PC-3 (cell line): Measurements from ENCODE around the gene CATSPERZ. TPM values are rescaled to one million over a fixed set of nuclear protein-coding genes. Genes with fewer than 3 reads are reported as not detected.
A peak's percentile ranks its signal among the peaks of the same experiment; 100 is the strongest.

ENCODE experiments used
- ATAC-seq: fragments of 200-7000 bp; cut with Tn5 transposase; 2 replicates; pipeline ENCODE4 v1.9.1; 2020; ENCODE audit warnings: mild to moderate bottlenecking, moderate library complexity
- BruUV-seq: library from RNA; stranded (reverse); fragments of 400-500 nt; replicated peaks from 2 replicates; lab custom pipeline; 2021; lab: Mats Ljungman, UMichigan
- CTCF ChIA-PET: fragments of 300-600 bp; sonication (Branson Sonifier 250); formaldehyde crosslinking; loops from one replicate; lab custom pipeline; 2022; ENCODE audit warnings: antibody characterized with exemption; lab: Charles Lee
- POLR2A ChIA-PET: fragments of 300-600 bp; sonication (Branson Sonifier 250); formaldehyde crosslinking; loops from one replicate; lab custom pipeline; 2022; ENCODE audit warnings: antibody characterized with exemption; ENCODE audit not compliant: unreplicated experiment; lab: Charles Lee
- DNase-seq: peaks from one replicate; pipeline ENCODE4 v3.0.0-alpha.2; 2015
- H2AFZ ChIP-seq: fragments of 300-600 bp; sonication (generic); 2 replicates; pipeline ENCODE4 v1.6.0; 2016; ENCODE audit warnings: antibody characterized with exemption, low read length
- H3F3A ChIP-seq: fragments of 300-600 bp; sonication (generic); one replicate; pipeline ENCODE4 v1.6.0; 2017; ENCODE audit warnings: antibody characterized with exemption, low read length, control low read depth, mild to moderate bottlenecking; ENCODE audit not compliant: unreplicated experiment
- H3K27ac ChIP-seq: fragments of 300-600 bp; sonication (generic); 2 replicates; pipeline ENCODE4 v1.5.1; 2016; ENCODE audit warnings: mild to moderate bottlenecking, low read length
- H3K27me3 ChIP-seq: fragments of 300-600 bp; sonication (generic); 2 replicates; pipeline ENCODE4 v1.6.1; 2016; ENCODE audit warnings: low read length, mixed read lengths
- H3K36me3 ChIP-seq: fragments of 300-600 bp; sonication (generic); 2 replicates; pipeline ENCODE4 v1.6.1; 2016; ENCODE audit warnings: low read depth, mixed run types, low read length, mixed read lengths
- H3K4me1 ChIP-seq: fragments of 300-600 bp; sonication (generic); 2 replicates; pipeline ENCODE4 v1.5.1; 2016; ENCODE audit warnings: low read length; ENCODE audit not compliant: insufficient read depth
- H3K4me2 ChIP-seq: fragments of 300-600 bp; sonication (generic); 2 replicates; pipeline ENCODE4 v1.6.0; 2016; ENCODE audit warnings: low read length
- H3K4me3 ChIP-seq: fragments of 300-600 bp; sonication (generic); 2 replicates; pipeline ENCODE4 v1.5.1; 2016; ENCODE audit warnings: mild to moderate bottlenecking, low read length, mixed read lengths
- H3K79me2 ChIP-seq: fragments of 300-600 bp; sonication (generic); 2 replicates; pipeline ENCODE4 v1.6.1; 2017; ENCODE audit warnings: low read length, mixed read lengths
- H3K9ac ChIP-seq: fragments of 300-600 bp; sonication (generic); 2 replicates; pipeline ENCODE4 v1.6.0; 2016; ENCODE audit warnings: mild to moderate bottlenecking, low read length
- H3K9me2 ChIP-seq: fragments of 300-600 bp; sonication (generic); replicated peaks from 2 replicates; pipeline ENCODE4 v1.6.1; 2016; ENCODE audit warnings: mixed run types, low read length, mixed read lengths
- H3K9me3 ChIP-seq: fragments of 300-600 bp; sonication (generic); 2 replicates; pipeline ENCODE4 v1.6.1; 2016; ENCODE audit warnings: low read length, mixed read lengths
- H4K20me1 ChIP-seq: fragments of 300-600 bp; sonication (generic); 2 replicates; pipeline ENCODE4 v1.6.1; 2016; ENCODE audit warnings: low read length, mixed read lengths
- CTCF ChIP-seq: fragments of 300-600 bp; sonication (generic); conservative IDR thresholded peaks from 2 replicates; pipeline ENCODE4 v1.5.1; 2017; ENCODE audit warnings: antibody characterized with exemption, low read depth, mild to moderate bottlenecking, low read length
- EZH2 ChIP-seq: fragments of 300-600 bp; sonication (generic); IDR thresholded peaks from one replicate; pipeline ENCODE4 v1.6.1; 2017; ENCODE audit warnings: antibody characterized with exemption, mild to moderate bottlenecking, low read length; ENCODE audit not compliant: unreplicated experiment
- EZH2phosphoT487 ChIP-seq: fragments of 300-600 bp; sonication (generic); IDR thresholded peaks from 2 replicates; pipeline ENCODE4 v1.6.1; 2018; ENCODE audit warnings: mild to moderate bottlenecking, antibody characterized with exemption, low read length, borderline replicate concordance
- intact Hi-C: fragments of 100-400 bp; cut with micrococcal nuclease; formaldehyde crosslinking; loops from 2 replicates; pipeline ENCODE4 v1.9.0; 2023
- total RNA-seq: library from RNA; depleted of rRNA; stranded (reverse); fragments of >200 nt; gene quantifications from 2 replicates; pipeline ENCODE4 v1.2.3, GENCODE V29; 2014

The CATSPERZ gene
- total RNA-seq, 1 experiment from 2014 or later: 9.2 TPM

- TF ChIP-seq EZH2phosphoT487: no peak
- TF ChIP-seq CTCF: no peak
- no peak for TF ChIP-seq EZH2
- Histone ChIP-seq H3K27me3 (peaks cover 18% of the 10 kb centered on the region), H3F3A (no peaks in the 10 kb centered on the region), H3K4me1 (peaks cover 35% of the 10 kb centered on the region), H2AFZ (no peak overlapping the region), H3K4me3 (peak overlapping the region; percentile 74), H3K4me2 (peak overlapping the region; percentile 92), H3K9me2 (no peaks in the 10 kb centered on the region), H3K79me2 (peaks cover 26% of the 10 kb centered on the region), H3K36me3 (no peaks in the 10 kb centered on the region), H4K20me1 (no peaks in the 10 kb centered on the region), H3K9me3 (no peaks in the 10 kb centered on the region), H3K27ac (peak overlapping the region; percentile 85; the same call in 1 of the 2 replicates), H3K9ac (no peak overlapping the region)
- ChIA-PET CTCF (interaction anchor here (0.6 to 2.0 kb wide), 8 partner anchors 28 to 1419 kb away, joined by 3 to 20 read pairs (median 6); no protein-coding TSS in a partner anchor), POLR2A (no interaction called here)
- BruUV-seq: no TSS peak
- ATAC-seq (no peak), DNase-seq (no peak)
- intact Hi-C loops: loop anchor here (2.0 kb wide), 3 partner anchors 33 to 99 kb away; partner anchors contain the start of gene FKBP2
Measured at GRCh38 chr11:64304032-64304315, 3.8 kb downstream of the CATSPERZ start.

GRCh38 chr11:64304316-64305072 lies 4.3 kb downstream of the CATSPERZ start:
- Histone ChIP-seq H3K27me3 (peaks cover 12% of the 10 kb centered on the region), H3K79me2 (peaks cover 29% of the 10 kb centered on the region), H3K4me3 (peak overlapping the region; percentile 74), H3K36me3 (no peaks in the 10 kb centered on the region), H3K4me2 (peak overlapping the region; percentile 92), H3K9ac (peak overlapping the region; percentile 65), H4K20me1 (no peaks in the 10 kb centered on the region), H3K9me3 (no peaks in the 10 kb centered on the region), H3K9me2 (no peaks in the 10 kb centered on the region), H3K27ac (peak overlapping the region; percentile 85), H3F3A (no peaks in the 10 kb centered on the region), H2AFZ (peak overlapping the region; percentile 86), H3K4me1 (peaks cover 35% of the 10 kb centered on the region)
- CTCF ChIA-PET: interaction anchor here (0.6 to 2.0 kb wide), 12 partner anchors 13 to 1419 kb away, joined by 3 to 20 read pairs (median 6); partner anchors contain the start of genes PRDX5 and TRMT112
- POLR2A ChIA-PET: interaction anchor here (0.6 to 1.6 kb wide), 2 partner anchors 13 to 50 kb away, joined by 20 to 27 read pairs; partner anchors contain the start of genes PRDX5 and TRMT112
- ATAC-seq (peak; percentile 30), DNase-seq (peak; percentile 95)
- intact Hi-C loops: loop anchor here (1.0 to 2.0 kb wide), 6 partner anchors 13 to 118 kb away; partner anchors contain the start of genes FKBP2, STIP1 and TRMT112
- TF ChIP-seq CTCF (peak; percentile 99), EZH2 (no peak)
- BruUV-seq: TSS peak; percentile 97
